ENCODE data around the gene ZNF813. TPM values are rescaled to one million over a fixed set of nuclear protein-coding genes. Genes with fewer than 3 reads are reported as not detected.
A peak's percentile ranks its signal among the peaks of the same experiment; 100 is the strongest.
"Not testable (repeated sequence)": the region's sequence is repeated elsewhere in the genome, so short reads cannot be mapped to it uniquely, and the experiment has no call there.

Gene ZNF813
- polyA plus RNA-seq, 2 of the 4 experiments (the other 2 are of a cell fraction): 0.30 to 0.78 TPM

- Histone ChIP-seq H3K4me3 (no peak overlapping the region), H3K4me2 (no peak overlapping the region), H3K9me3 (peaks cover 91% of the 10 kb centered on the region), H3K4me1 (no peaks in the 10 kb centered on the region), H3K27ac (no peak overlapping the region)
- POLR2A ChIA-PET: no interaction called here
- no peak for TF ChIP-seq POLR2A (IDR thresholded peaks at IDR 0.05; ENCODE audit: low read length)
- no peak for TF ChIP-seq REST (IDR thresholded peaks at IDR 0.05)
- TF ChIP-seq CEBPB (IDR thresholded peaks at IDR 0.05): no peak
- no peak for TF ChIP-seq HOXB5 (CRISPR knock-in tag; IDR thresholded peaks at IDR 0.05)
- no peak for TF ChIP-seq POLR2AphosphoS2 (conservative IDR thresholded peaks at IDR 0.05; ENCODE audit: low read length)
- FAIRE-seq: peak; percentile 7
- ATAC-seq: no peak
- WGBS (ENCODE audit: missing lambda C conversion rate): 77% methylated on average over 9 of the region's 9 CpGs
- CTCF ChIA-PET: interaction anchor here (0.6 to 0.9 kb wide), 3 partner anchors 11 to 101 kb away, joined by 3 to 4 read pairs (median 3); no protein-coding TSS in a partner anchor
- no peak for DNase-seq (ENCODE audit: low read depth in 1 of 2, low spot score in 1 of 2)
Measured at GRCh38 chr19:53455828-53456227, 11.7 kb upstream of the ZNF813 start.

- H3K27ac ChIP-seq; CTCF ChIA-PET; H3K4me2 ChIP-seq; POLR2A ChIA-PET; FAIRE-seq; DNase-seq (ENCODE audit: low read depth in 1 of 2, low spot score in 1 of 2); H3K4me1 ChIP-seq; H3K4me3 ChIP-seq; ATAC-seq: not testable (repeated sequence)
- H3K9me3 ChIP-seq: peaks cover 84% of the 10 kb centered on the region
- WGBS (ENCODE audit: missing lambda C conversion rate): 68% methylated on average over 11 of the region's 11 CpGs
Measured at GRCh38 chr19:53460131-53460721, 7.3 kb upstream of the ZNF813 start.

GRCh38 chr19:53461866-53462265, 5.7 kb upstream of the ZNF813 start:
- H3K27ac ChIP-seq: no peak overlapping the region
- DNase-seq (ENCODE audit: low read depth in 1 of 2, low spot score in 1 of 2) (no peak), FAIRE-seq (no peak), ATAC-seq (no peak)
- WGBS (ENCODE audit: missing lambda C conversion rate): 74% methylated on average over 6 of the region's 6 CpGs
- ChIA-PET CTCF (no interaction called here), POLR2A (no interaction called here)
- H3K4me1 ChIP-seq: no peaks in the 10 kb centered on the region
- no peak overlapping the region for H3K4me3 ChIP-seq
- no peak overlapping the region for H3K4me2 ChIP-seq
- H3K9me3 ChIP-seq: peaks cover 80% of the 10 kb centered on the region
- no peak for TF ChIP-seq HDAC2 (IDR thresholded peaks at IDR 0.05)
- no peak for TF ChIP-seq CBX8 (IDR thresholded peaks at IDR 0.05)
- no peak for TF ChIP-seq FOSB (CRISPR knock-in tag; IDR thresholded peaks at IDR 0.05)
- TF ChIP-seq TP53 (CRISPR knock-in tag; IDR thresholded peaks at IDR 0.05): no peak
- no peak for TF ChIP-seq ELK1 (IDR thresholded peaks at IDR 0.05; ENCODE audit: low read depth, low read length)
- TF ChIP-seq CBX2 (IDR thresholded peaks at IDR 0.05; ENCODE audit: borderline replicate concordance, low read depth): no peak
- no peak for TF ChIP-seq BCL3 (IDR thresholded peaks at IDR 0.05)
- no peak for TF ChIP-seq BHLHE40 (IDR thresholded peaks at IDR 0.05; ENCODE audit: low read depth, low read length)
- no peak for TF ChIP-seq CHD2 (IDR thresholded peaks at IDR 0.05; ENCODE audit: low read length, partially characterized antibody)
- no peak for TF ChIP-seq ZFP36 (IDR thresholded peaks at IDR 0.05; ENCODE audit: borderline replicate concordance, partially characterized antibody)
- no peak for TF ChIP-seq CHD4 (IDR thresholded peaks at IDR 0.05; ENCODE audit: borderline replicate concordance)
- no peak for TF ChIP-seq HMGXB4 (CRISPR knock-in tag; IDR thresholded peaks at IDR 0.05; ENCODE audit: borderline replicate concordance)
- no peak for TF ChIP-seq NFE2L2 (conservative IDR thresholded peaks at IDR 0.05; ENCODE audit: low read length)
- no peak for TF ChIP-seq JUN (IDR thresholded peaks at IDR 0.05)
- TF ChIP-seq ATOH8 (CRISPR knock-in tag; IDR thresholded peaks at IDR 0.05; ENCODE audit: low read depth): no peak
- TF ChIP-seq RAD21 (conservative IDR thresholded peaks at IDR 0.05 in 1 of 2, IDR thresholded peaks at IDR 0.05 in 1 of 2): no peak
- no peak for TF ChIP-seq POLR2AphosphoS2 (conservative IDR thresholded peaks at IDR 0.05; ENCODE audit: low read length)
